Panc1 (cell line): ENCODE measurements around the gene USP6NL. TPM values are rescaled to one million over a fixed set of nuclear protein-coding genes. Genes with fewer than 3 reads are reported as not detected.

Experiments used
- ATAC-seq: fragments of 200-7000 bp; cut with Tn5 transposase; 2 replicates; pipeline ENCODE4 v1.9.1; 2020; ENCODE audit warnings: mild to moderate bottlenecking, moderate library complexity
- BruUV-seq: library from RNA; stranded (reverse); fragments of 400-500 nt; replicated peaks from 2 replicates; lab custom pipeline; 2021; lab: Mats Ljungman, UMichigan
- CTCF ChIA-PET: fragments of 300-600 bp; sonication (Branson Sonifier 250); formaldehyde crosslinking; loops from one replicate; lab custom pipeline; 2022; ENCODE audit warnings: antibody characterized with exemption; lab: Charles Lee
- POLR2A ChIA-PET: fragments of 300-600 bp; sonication (Branson Sonifier 250); formaldehyde crosslinking; loops from one replicate; lab custom pipeline; 2022; ENCODE audit warnings: antibody characterized with exemption; lab: Charles Lee
- DNase-seq: peaks from one replicate; pipeline ENCODE4 v3.0.0-alpha.2; 2010; ENCODE audit warnings: low read depth, low spot score
- H3K27ac ChIP-seq: 2 replicates; pipeline ENCODE4 v1.5.1; 2011; ENCODE audit warnings: mild to moderate bottlenecking, low read length, inconsistent platforms
- H3K27me3 ChIP-seq: fragments of 200-500 bp; sonication (Bioruptor generic); 2 replicates; pipeline ENCODE4 v1.6.0; 2014; ENCODE audit warnings: low read length, inconsistent platforms; ENCODE audit not compliant: control insufficient read depth, insufficient read depth
- H3K36me3 ChIP-seq: fragments of 200-500 bp; sonication (Bioruptor generic); 2 replicates; pipeline ENCODE4 v1.5.1; 2014; ENCODE audit warnings: inconsistent platforms, mild to moderate bottlenecking, low read length, moderate library complexity; ENCODE audit not compliant: control insufficient read depth, insufficient read depth
- H3K4me1 ChIP-seq: 2 replicates; pipeline ENCODE4 v1.5.1; 2011; ENCODE audit warnings: inconsistent platforms, mild to moderate bottlenecking, low read length, moderate library complexity; ENCODE audit not compliant: control insufficient read depth, insufficient read depth
- H3K4me3 ChIP-seq, 2 experiments: 2 replicates each; pipeline ENCODE4 v1.5.1; 2011 to 2012; ENCODE audit warnings: low read depth in 2 of 2, low read length in 2 of 2, mild to moderate bottlenecking in 2 of 2, inconsistent platforms in 1 of 2, moderate library complexity in 1 of 2
- H3K9me3 ChIP-seq: fragments of 200-500 bp; sonication (Bioruptor generic); 2 replicates; pipeline ENCODE4 v1.5.1; 2014; ENCODE audit warnings: low read depth, mild to moderate bottlenecking, inconsistent platforms, low read length, moderate library complexity; ENCODE audit not compliant: control insufficient read depth, insufficient read depth
- POLR2AphosphoS5 ChIP-seq: IDR thresholded peaks from 2 replicates; pipeline ENCODE4 v1.6.1; 2012; ENCODE audit warnings: mild to moderate bottlenecking, low read depth, low read length, moderate library complexity
- SIN3A ChIP-seq: IDR thresholded peaks from 2 replicates; pipeline ENCODE4 v1.6.1; 2012; ENCODE audit warnings: low read depth, mild to moderate bottlenecking, low read length, moderate library complexity, borderline replicate concordance; ENCODE audit not compliant: insufficient read depth
- TCF7L2 ChIP-seq: IDR thresholded peaks from 2 replicates; pipeline ENCODE4 v1.6.1; 2011; ENCODE audit warnings: mild to moderate bottlenecking, low read depth, low read length, inconsistent platforms
- in situ Hi-C: cut with HindIII; loops from 2 replicates; pipeline ENCODE4 v1.10.0; 2016; ENCODE audit warnings: low sequenced_read_pairs, low pct_unique_long_range_greater_than_20kb
- intact Hi-C: fragments of 100-400 bp; cut with micrococcal nuclease; formaldehyde crosslinking; loops from one replicate; pipeline ENCODE4 v1.10.0; 2022; ENCODE audit not compliant: unreplicated experiment
- total RNA-seq: library from RNA; stranded (reverse); gene quantifications from one replicate; pipeline ENCODE4 v1.2.1, GENCODE V29; 2021; ENCODE audit not compliant: unreplicated experiment
- TF ChIP-seq, protein P1 (sequence below): fragments of 450-650 bp; IDR thresholded peaks from 2 replicates; pipeline ENCODE4 v1.5.1; 2017; ENCODE audit warnings: mild to moderate bottlenecking
- TF ChIP-seq, protein P2 (sequence below), 2 experiments: IDR thresholded peaks; 2 replicates each; pipeline ENCODE4 v1.6.1; 2011 to 2012; ENCODE audit warnings: low read depth in 2 of 2, control low read depth in 1 of 2, low read length in 1 of 2, mild to moderate bottlenecking in 1 of 2, moderate library complexity in 1 of 2; ENCODE audit not compliant: insufficient read depth in 1 of 2

USP6NL gene
- total RNA-seq, 1 experiment from 2014 or later, result 13.9 TPM

DNA sequence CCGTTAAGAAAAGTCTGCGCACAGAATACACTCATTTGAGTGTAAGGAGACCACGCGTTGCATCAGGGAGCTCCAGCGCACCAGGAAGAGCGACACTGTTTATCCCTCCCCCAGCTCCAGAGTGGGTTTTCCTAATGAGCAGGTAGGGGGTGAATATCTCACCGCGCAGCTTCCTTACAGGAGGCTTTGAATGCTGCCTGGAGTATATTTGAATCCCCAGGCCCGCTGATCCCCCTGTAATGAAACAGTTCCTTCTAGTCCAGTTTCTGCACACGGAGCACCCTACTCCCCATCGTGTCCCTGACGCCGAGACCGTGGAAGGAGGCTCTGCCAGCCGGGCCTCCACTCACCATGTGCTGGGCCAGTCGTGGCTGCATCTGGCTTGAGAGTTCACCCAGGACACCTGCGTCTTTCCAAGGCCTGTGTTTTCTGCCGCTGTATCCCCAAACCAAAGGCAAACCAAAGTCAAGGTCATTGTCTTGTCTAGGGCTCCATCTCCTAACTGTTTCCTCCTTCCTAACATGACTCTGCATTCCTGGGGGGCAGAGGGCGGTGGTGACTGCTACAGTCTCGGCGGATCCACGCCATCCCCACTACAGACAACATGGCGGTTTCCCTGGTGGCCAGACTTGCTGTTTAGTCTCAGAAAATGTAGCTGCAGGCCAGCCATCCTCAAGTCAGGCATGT is 167.8 kb downstream of the USP6NL start:
- Histone ChIP-seq H3K4me1 (no peaks in the 10 kb centered on the region), H3K9me3 (no peaks in the 10 kb centered on the region), H3K36me3 (no peaks in the 10 kb centered on the region), H3K27me3 (no peaks in the 10 kb centered on the region), H3K27ac (no peak overlapping the region), H3K4me3 (no peak overlapping the region)
- intact Hi-C loops, result no loop called here
- DNase-seq, result no peak
- ChIA-PET CTCF (interaction anchor here (0.5 kb wide), 1 partner anchor 311 kb away, joined by 7 read pairs; no protein-coding TSS in a partner anchor), POLR2A (no interaction called here)
- ATAC-seq, result no peak
- TF ChIP-seq SIN3A, result no peak
- TF ChIP-seq, protein P1, sequence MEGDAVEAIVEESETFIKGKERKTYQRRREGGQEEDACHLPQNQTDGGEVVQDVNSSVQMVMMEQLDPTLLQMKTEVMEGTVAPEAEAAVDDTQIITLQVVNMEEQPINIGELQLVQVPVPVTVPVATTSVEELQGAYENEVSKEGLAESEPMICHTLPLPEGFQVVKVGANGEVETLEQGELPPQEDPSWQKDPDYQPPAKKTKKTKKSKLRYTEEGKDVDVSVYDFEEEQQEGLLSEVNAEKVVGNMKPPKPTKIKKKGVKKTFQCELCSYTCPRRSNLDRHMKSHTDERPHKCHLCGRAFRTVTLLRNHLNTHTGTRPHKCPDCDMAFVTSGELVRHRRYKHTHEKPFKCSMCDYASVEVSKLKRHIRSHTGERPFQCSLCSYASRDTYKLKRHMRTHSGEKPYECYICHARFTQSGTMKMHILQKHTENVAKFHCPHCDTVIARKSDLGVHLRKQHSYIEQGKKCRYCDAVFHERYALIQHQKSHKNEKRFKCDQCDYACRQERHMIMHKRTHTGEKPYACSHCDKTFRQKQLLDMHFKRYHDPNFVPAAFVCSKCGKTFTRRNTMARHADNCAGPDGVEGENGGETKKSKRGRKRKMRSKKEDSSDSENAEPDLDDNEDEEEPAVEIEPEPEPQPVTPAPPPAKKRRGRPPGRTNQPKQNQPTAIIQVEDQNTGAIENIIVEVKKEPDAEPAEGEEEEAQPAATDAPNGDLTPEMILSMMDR, result no peak
- TF ChIP-seq TCF7L2, result no peak
- in situ Hi-C loops, result no loop called here
- no TSS peak for BruUV-seq

DNA sequence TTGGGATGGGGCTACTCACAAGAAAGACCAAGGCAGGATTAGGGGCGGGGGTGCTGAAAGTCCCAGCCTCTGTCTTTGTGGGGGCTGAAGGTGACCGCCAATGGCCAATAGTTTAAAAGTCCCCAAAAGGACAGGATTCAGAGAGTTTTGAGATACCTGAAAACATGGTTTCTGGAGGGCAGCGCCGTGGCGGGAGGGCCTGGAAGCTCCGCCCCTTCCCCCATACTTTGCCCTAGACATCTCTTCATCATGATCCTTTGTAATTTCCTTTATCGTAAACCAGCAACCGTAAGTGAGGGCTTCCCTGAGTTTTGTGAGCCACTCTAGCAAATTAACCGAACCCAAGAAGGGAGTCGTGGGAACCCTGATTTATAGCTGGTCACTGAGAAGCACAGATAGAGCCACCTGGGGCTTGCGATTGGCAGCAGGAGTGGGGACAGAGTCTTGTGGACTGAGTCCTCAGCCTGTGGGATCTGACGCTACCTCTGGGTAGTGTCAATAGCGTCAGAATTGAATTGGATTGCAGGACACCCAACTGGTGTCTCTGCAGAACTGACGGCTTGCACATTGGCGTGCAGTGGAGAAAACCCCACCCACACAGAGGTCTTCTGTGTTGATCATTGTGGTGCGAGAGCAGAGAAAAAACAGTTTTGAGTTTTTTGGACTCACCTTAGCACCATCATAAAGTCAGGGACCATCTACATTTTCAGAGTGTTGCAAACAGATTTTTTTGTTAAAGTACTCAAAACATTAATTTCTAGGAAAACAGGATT is 169.3 kb downstream of the USP6NL start:
- in situ Hi-C loops (no loop called here), intact Hi-C loops (no loop called here)
- Histone ChIP-seq H3K36me3 (no peaks in the 10 kb centered on the region), H3K9me3 (no peaks in the 10 kb centered on the region), H3K4me3 (no peak overlapping the region), H3K27me3 (no peaks in the 10 kb centered on the region), H3K27ac (no peak overlapping the region), H3K4me1 (no peaks in the 10 kb centered on the region)
- no peak for DNase-seq
- BruUV-seq, result no TSS peak
- TF ChIP-seq SIN3A (no peak), POLR2AphosphoS5 (no peak), TCF7L2 (no peak)
- TF ChIP-seq, protein P2, sequence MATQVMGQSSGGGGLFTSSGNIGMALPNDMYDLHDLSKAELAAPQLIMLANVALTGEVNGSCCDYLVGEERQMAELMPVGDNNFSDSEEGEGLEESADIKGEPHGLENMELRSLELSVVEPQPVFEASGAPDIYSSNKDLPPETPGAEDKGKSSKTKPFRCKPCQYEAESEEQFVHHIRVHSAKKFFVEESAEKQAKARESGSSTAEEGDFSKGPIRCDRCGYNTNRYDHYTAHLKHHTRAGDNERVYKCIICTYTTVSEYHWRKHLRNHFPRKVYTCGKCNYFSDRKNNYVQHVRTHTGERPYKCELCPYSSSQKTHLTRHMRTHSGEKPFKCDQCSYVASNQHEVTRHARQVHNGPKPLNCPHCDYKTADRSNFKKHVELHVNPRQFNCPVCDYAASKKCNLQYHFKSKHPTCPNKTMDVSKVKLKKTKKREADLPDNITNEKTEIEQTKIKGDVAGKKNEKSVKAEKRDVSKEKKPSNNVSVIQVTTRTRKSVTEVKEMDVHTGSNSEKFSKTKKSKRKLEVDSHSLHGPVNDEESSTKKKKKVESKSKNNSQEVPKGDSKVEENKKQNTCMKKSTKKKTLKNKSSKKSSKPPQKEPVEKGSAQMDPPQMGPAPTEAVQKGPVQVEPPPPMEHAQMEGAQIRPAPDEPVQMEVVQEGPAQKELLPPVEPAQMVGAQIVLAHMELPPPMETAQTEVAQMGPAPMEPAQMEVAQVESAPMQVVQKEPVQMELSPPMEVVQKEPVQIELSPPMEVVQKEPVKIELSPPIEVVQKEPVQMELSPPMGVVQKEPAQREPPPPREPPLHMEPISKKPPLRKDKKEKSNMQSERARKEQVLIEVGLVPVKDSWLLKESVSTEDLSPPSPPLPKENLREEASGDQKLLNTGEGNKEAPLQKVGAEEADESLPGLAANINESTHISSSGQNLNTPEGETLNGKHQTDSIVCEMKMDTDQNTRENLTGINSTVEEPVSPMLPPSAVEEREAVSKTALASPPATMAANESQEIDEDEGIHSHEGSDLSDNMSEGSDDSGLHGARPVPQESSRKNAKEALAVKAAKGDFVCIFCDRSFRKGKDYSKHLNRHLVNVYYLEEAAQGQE (IDR thresholded peaks at IDR 0.05; ENCODE audit: insufficient read depth in 1 of 2, low read depth in 2 of 2, low read length in 1 of 2), result no peak
- TF ChIP-seq, protein P1, result no peak
- ChIA-PET POLR2A (no interaction called here), CTCF (no interaction called here)
- no peak for ATAC-seq
